MM.1S (cell line): ENCODE data around the gene OR2J2.
"Not testable (repeated sequence)": the region's sequence is repeated elsewhere in the genome, so short reads cannot be mapped to it uniquely, and the experiment has no call there.

Experiments used
- CTCF ChIP-seq: fragments of 300-600 bp; sonication (generic); IDR thresholded peaks from 2 replicates; pipeline ENCODE4 v1.5.1; 2016; ENCODE audit warnings: antibody characterized with exemption, low read length, mixed read lengths
- EZH2 ChIP-seq: fragments of 300-600 bp; sonication (generic); optimal IDR thresholded peaks from 2 replicates; pipeline ENCODE3; 2017; ENCODE audit warnings: low read depth, mild to moderate bottlenecking, antibody characterized with exemption, low read length, mixed read lengths
- EZH2phosphoT487 ChIP-seq: fragments of 300-600 bp; sonication (generic); IDR thresholded peaks from 2 replicates; pipeline ENCODE4 v1.6.1; 2018; ENCODE audit warnings: antibody characterized with exemption, low read length

- TF ChIP-seq CTCF, EZH2, EZH2phosphoT487: not testable (repeated sequence)
Observed at GRCh38 chr6:29170607-29171006, at the start of gene OR2J2.
